Fibroblast of skin of scalp (primary cell): Measurements from ENCODE around the gene CPNE6.

Experiments
- DNase-seq: peaks from one replicate; pipeline ENCODE4 v3.0.0-alpha.2; 2013

The CPNE6 gene

DNA sequence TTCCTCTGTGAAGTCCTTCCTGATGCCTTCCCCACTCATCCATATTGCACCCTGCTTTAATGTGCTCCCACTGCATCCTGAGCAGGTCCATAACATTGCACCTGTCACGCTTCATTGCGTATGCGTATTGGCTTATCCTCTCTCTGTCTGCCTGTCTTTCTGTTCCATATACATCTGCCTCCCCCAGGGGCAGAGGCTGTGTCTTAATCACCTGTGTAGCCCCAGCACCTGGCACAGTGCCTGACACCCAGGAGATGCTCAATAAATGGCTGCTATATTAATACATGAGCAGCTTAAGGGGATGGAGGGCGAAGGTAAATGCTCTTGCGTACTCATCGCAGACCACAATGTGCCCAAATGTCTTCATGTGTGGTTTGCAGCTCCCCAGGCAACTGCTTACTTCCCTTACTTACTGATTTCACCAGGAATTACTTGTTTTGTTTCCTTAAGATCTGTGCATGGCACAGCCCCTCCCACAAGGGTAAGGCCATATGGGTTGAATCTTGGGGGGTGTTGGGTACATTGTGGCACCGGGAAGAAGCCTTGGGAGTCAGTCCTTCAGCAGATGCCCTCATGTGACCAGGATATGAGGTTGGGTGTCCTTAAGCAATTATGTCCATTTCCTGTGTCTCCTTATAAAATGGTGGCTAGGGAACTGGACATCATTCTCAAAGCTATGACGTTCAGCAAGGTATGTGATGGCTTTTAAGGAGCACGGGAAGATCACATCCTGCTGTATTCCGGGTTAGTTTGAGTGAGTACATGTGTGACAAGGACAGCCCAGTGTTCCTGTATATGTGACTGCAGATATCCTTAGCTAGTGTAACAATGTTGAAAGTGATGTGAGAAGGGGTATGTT, 848 bp upstream of the CPNE6 start:
- no peak for DNase-seq

DNA sequence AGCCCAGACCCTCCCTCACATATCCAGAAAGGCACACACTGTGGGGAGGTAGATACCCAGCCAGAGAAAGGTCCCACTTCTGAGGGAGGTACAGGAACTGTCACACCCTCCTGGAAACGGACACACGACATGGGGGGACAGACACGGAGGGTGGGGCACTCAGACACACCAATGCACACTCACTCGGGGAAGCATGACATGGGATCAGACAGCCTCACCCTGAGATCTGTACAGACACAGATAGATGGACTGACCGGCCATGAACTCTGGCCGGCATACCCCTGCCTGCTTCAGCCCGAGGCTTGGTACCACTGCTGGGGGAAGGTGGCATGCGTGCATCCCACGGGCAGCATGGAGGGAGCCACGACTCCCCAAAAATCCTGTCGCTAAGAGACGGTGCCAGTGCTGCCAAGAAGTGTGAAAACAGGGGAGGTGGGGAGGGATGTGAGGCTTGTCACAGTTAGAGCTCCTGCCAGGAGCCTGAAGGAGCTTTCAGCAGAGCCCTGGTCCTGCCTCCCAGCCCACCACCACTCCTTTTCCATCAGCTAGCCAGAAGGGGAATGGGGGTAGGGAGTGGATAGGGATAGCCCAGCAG, 571 bp downstream of the CPNE6 start:
- no peak for DNase-seq

- no peak for DNase-seq
Observed at GRCh38 chr14:24072436-24072835, 1.1 kb downstream of the CPNE6 start.

DNA sequence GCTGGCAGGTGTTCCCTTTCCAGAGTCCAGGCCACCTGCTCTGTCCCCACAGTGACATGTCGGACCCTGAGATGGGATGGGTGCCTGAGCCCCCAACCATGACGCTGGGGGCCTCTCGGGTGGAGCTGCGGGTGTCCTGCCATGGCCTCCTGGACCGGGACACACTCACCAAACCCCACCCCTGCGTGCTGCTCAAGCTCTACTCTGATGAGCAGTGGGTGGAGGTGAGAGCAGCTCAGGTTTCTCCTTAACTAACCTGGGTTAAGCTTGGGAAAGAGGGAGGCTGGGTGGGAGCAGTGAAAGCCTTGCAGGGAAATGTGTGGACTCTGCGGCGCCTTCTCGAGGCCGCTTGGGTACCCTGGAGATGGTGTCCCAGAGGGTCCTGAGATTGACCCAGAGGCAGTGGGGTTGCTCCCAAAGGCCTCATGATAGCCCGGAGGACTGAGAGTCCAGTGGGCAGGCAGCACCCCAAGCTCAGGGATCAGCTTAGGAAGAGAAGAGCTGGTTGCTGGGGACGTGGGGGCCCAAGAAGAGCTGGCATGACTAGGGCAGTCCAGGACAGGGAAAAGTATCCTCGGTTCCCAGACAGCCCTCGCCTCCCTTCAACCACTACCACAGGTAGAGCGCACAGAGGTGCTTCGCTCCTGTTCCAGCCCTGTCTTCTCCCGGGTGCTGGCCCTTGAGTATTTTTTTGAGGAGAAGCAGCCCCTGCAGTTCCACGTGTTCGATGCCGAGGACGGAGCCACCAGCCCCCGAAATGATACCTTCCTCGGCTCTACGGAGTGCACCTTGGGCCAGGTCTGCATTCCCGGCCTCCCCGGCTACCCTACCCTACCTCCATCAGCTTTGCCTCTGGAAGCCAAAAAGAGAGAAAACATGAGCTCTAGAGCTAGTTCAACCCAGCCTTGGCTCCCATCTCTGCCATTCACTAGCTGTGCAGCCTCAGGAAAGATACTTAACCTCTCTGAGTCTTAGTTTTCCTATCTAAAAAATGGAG, 1.8 kb downstream of the CPNE6 start:
- no peak for DNase-seq

GRCh38 chr14:24074625-24075484, 3.5 kb downstream of the CPNE6 start:
- no peak for DNase-seq

DNA sequence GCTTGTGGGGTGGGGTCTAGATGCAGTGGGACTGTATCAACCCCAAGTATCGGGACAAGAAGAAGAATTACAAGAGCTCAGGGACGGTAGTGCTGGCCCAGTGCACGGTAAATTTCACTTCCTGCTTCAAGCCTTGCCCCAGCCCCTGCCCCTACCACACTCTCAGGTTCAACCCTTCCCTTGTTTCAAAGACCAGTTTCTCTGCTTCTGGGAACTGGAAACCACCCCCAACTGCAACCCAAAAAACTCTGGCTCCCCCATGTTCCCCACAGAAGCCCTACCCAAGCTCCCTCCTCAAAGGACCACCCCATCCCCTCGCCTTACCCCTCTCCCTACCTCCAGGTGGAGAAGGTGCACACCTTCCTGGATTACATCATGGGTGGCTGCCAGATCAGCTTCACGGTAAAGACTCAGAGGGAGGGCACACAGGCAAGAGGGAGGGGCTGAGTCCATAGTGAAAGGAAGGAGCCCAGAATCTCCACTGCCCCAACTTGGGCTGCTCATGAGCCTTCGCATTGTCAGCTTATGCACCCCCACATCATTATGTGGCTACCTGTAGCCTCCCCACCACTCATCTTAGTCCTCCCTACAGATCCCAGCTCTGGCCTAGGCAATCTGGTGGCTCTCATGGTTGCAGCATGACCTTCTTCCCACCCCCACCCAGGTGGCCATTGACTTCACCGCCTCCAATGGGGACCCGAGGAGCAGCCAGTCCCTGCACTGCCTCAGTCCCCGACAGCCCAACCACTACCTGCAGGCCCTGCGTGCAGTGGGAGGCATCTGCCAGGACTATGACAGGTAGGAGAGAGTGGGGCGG, 4.3 kb downstream of the CPNE6 start:
- no peak for DNase-seq

GRCh38 chr14:24076302-24076601, 4.9 kb downstream of the CPNE6 start:
- DNase-seq: no peak

DNA sequence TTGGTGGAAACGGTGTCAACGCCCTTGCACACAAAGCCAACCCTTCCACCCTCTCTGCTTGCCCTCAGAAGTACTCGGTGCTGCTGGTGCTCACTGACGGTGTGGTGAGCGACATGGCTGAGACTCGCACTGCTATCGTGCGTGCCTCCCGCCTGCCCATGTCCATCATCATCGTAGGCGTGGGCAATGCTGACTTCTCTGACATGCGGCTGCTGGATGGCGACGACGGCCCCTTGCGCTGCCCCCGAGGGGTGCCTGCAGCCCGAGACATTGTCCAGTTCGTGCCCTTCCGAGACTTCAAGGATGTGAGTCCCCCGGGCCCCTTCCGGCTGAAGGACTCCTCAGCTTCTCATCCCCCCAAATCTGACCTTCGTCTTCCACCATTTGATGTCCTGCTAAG, 5.7 kb downstream of the CPNE6 start:
- no peak for DNase-seq

DNA sequence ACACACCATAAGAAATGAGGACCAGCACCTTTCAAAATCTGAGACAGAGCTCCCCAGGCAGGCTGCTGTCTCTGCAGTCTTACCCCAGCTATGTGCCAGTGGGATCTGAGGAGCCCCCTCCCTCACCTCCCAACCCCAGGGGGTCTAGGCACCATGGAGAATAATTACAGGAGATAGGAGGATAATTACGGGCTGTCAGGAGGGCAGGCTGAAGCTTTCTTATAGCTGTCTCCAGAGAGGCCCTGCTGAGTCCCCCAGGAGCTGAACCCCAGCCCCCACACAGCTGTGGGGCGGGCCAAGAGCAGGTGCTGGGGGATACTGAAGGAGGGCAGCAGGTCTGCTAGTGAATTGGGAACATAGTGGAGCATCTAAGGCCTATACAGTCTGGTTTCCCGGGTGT, 6.8 kb downstream of the CPNE6 start:
- no peak for DNase-seq

GRCh38 chr14:24079491-24080141, 8.3 kb downstream of the CPNE6 start:
- DNase-seq: no peak

DNA sequence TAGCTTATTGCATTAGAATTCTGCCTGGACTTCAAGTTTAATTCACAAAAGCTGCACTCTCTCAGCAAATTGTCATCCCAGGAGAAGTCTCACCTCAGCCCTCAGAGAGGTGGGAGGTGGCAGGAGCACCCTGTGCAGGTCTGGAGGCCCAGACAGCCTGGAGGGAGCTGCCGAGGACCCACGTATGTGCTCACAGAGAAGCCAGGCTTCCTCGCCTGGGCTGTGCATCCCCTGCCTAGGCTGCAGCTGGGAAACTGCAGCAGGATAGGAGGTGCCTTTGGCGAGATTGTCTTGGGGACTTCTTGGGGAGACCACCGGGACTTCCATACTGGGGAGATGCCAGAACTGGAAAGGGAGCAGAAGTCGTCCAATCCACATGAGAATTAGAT, 8.8 kb downstream of the CPNE6 start:
- no peak for DNase-seq

GRCh38 chr14:24080888-24081738, 9.8 kb downstream of the CPNE6 start:
- no peak for DNase-seq

DNA sequence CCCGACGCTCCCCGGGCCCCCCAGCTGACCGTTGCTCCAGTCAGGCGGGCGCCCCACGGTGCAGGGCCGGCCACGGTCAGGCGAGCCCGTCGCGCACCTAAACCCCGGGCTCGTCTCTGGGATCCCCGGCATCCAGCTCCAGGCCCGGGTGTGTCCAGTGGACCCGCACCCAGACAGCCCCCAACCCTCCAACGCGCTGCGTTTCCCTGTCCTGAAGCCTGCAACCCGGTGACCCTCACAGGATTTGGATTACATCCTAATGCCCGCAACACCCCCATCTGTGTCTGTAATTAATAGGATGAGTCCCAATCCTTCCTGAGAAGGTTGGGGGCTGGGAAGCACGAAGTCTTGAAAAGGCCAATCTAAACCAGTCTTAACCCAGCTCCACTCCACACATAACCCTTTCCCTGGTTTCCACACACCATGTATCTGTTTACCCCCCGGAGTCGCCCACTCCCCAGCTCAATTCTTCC, 10.4 kb downstream of the CPNE6 start:
- DNase-seq: no peak

GRCh38 chr14:24082411-24083080, 11.2 kb downstream of the CPNE6 start:
- DNase-seq: no peak

DNA sequence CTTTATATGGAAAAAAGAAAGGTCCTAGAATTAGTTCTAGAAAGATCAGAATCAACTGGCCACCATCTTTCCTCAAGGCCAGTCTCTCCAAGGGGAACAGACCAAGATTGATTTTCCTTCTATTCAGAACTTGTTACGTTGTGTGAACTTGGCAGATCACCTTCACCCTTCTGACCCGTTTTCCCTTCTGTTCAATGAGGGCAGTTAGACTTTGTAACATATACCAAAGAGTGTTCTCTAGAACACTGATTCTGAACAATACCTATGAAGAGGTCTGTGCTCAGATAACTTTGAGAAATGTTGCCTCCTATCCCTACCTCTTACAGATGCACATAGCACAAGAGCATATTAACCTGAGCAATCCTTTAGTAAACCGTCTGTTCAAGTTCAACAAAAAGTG, 12.1 kb downstream of the CPNE6 start:
- DNase-seq: no peak

GRCh38 chr14:24084440-24084839, 13.1 kb downstream of the CPNE6 start:
- no peak for DNase-seq

DNA sequence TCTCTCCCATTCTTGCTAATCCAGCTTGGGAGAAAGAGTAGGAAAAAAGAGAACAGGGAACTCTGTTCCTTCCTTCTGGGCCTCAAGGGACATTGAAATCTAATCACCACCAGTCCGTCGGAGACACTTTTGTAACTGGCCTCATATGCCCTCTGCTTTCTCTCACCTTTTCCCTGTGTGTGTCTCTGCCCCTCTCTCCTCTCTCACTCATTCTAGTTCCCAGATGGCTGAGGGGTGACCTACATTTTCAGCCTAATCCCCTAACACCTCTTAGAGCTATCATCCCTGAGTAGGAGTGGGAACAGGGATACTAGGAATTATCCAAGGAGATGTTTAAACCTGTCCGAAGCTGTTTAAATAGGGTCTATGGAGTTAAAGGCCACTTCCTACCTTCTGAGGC, 13.9 kb downstream of the CPNE6 start:
- DNase-seq: no peak

DNA sequence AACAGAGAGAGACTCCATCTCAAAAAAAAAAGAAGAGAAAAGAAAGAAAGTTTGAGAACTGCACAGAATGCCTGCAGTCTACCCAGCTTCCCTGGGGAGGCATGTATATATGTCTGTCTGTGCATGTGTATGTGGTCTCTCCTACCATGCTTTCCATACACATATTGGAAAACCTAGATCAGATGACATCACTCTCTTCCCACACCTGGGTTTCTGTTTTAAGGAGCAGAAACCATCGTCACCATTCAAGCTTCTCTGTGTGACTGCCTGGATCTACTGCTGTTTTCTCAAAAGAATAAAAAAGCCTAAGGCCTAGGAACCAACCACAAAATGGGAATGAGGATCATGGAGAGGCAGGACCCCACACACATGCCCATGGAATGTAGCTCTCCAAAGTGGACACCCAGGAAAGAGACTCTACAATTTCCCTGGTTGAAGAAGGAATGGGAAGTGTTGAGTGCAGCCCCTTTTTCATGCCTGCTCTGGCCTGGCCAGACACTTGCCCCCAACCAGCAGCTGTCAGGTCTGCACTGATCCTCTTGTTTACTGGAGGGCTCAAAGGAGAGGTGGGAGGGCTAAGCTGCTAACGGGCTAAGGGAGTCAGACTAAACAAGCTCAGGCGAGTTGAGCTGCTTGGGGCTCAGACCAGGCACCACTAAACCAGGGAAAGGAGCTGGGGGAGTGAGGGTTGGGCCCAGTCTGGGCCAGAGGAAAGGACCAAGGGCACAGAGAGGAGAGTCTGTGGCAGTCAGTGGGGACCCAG, 15.0 kb downstream of the CPNE6 start:
- no peak for DNase-seq
